ENCODE measurements around the gene AP1S1. TPM values are rescaled to one million over a fixed set of nuclear protein-coding genes. Genes with fewer than 3 reads are reported as not detected.

The AP1S1 gene
- total and polyA plus RNA-seq, 9 of the 15 experiments (the other 6 are each of a cell fraction or from before 2014, with no cell fraction given): 4.4 to 149 (median 89.4) TPM

- TF ChIP-seq PKNOX1 (IDR thresholded peaks at IDR 0.05) (no peak), ZNF134 (CRISPR knock-in tag; conservative IDR thresholded peaks at IDR 0.05) (no peak), ARID3A (IDR thresholded peaks at IDR 0.05; ENCODE audit: borderline replicate concordance, low read depth, low read length) (no peak), ZZZ3 (IDR thresholded peaks at IDR 0.05) (no peak), MCM2 (IDR thresholded peaks at IDR 0.05; ENCODE audit: low read depth) (no peak), CBX2 (IDR thresholded peaks at IDR 0.05; ENCODE audit: insufficient read depth, low read length, poor library complexity, severe bottlenecking) (no peak), ZNF263 (CRISPR knock-in tag; IDR thresholded peaks at IDR 0.05; ENCODE audit: borderline replicate concordance) (no peak; the same call in 1 of the 2 replicates), SMARCA5 (IDR thresholded peaks at IDR 0.05) (no peak), SRF (CRISPR knock-in tag; IDR thresholded peaks at IDR 0.05) (no peak), E4F1 (CRISPR knock-in tag; IDR thresholded peaks at IDR 0.05; ENCODE audit: borderline replicate concordance) (no peak), FOXJ3 (CRISPR knock-in tag; IDR thresholded peaks at IDR 0.05) (no peak), SRSF9 (IDR thresholded peaks at IDR 0.05; ENCODE audit: borderline replicate concordance, low read depth, low read length) (no peak), ZNF76 (CRISPR knock-in tag; IDR thresholded peaks at IDR 0.05; ENCODE audit: borderline replicate concordance) (no peak), ZNF165 (CRISPR knock-in tag; IDR thresholded peaks at IDR 0.05; ENCODE audit: borderline replicate concordance) (no peak), ZBTB9 (CRISPR knock-in tag; IDR thresholded peaks at IDR 0.05) (no peak), ZFPM2 (CRISPR knock-in tag; IDR thresholded peaks at IDR 0.05) (no peak), NUFIP1 (IDR thresholded peaks at IDR 0.05; ENCODE audit: partially characterized antibody) (no peak)
- TF ChIP-seq, protein P1, sequence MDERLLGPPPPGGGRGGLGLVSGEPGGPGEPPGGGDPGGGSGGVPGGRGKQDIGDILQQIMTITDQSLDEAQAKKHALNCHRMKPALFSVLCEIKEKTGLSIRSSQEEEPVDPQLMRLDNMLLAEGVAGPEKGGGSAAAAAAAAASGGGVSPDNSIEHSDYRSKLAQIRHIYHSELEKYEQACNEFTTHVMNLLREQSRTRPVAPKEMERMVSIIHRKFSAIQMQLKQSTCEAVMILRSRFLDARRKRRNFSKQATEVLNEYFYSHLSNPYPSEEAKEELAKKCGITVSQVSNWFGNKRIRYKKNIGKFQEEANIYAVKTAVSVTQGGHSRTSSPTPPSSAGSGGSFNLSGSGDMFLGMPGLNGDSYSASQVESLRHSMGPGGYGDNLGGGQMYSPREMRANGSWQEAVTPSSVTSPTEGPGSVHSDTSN (CRISPR knock-in tag; IDR thresholded peaks at IDR 0.05; ENCODE audit: low read depth): no peak
- TF ChIP-seq, protein P1 (tag; conservative IDR thresholded peaks at IDR 0.05; ENCODE audit: low read depth): no peak
These were observed at the start of gene AP1S1 (continued) for GRCh38 chr7:101153969-101154692.
